SK-N-SH treated with all-trans-retinoic acid at 6 μM for 48 hours (cell line): Measurements from ENCODE around the gene DISP3.

Source experiments
- ATAC-seq: fragments of 200-7000 bp; cut with Tn5 transposase; 3 replicates; pipeline ENCODE4 v1.9.1; 2020; ENCODE audit warnings: mild to moderate bottlenecking, moderate library complexity
- ARNTL ChIP-seq: fragments of 450-650 bp; formaldehyde crosslinking; IDR thresholded peaks from 2 replicates; pipeline ENCODE4 v1.5.0; 2020; ENCODE audit warnings: low read depth, mild to moderate bottlenecking, moderate library complexity, borderline replicate concordance
- BACH2 ChIP-seq: fragments of 250-450 bp; sonication (Bioruptor Pico); IDR thresholded peaks from 2 replicates; pipeline ENCODE4 v1.9.0; 2021; ENCODE audit warnings: mild to moderate bottlenecking, borderline replicate concordance
- CSDC2 ChIP-seq: fragments of 250-450 bp; sonication (Bioruptor Pico); IDR thresholded peaks from 2 replicates; pipeline ENCODE4 v1.5.0; 2020; ENCODE audit warnings: mild to moderate bottlenecking, moderate library complexity
- ISL1 ChIP-seq: fragments of 250-450 bp; sonication (Bioruptor Pico); IDR thresholded peaks from 2 replicates; pipeline ENCODE4 v2.1.2; 2022; ENCODE audit warnings: mild to moderate bottlenecking, moderate library complexity
- OSR1 ChIP-seq: fragments of 250-450 bp; sonication (Bioruptor Pico); IDR thresholded peaks from 2 replicates; pipeline ENCODE4 v1.8.0; 2022; ENCODE audit warnings: moderate library complexity, mild to moderate bottlenecking, inconsistent platforms
- PPARA ChIP-seq: fragments of 250-450 bp; sonication (Bioruptor Pico); IDR thresholded peaks from 2 replicates; pipeline ENCODE4 v1.5.0; 2020; ENCODE audit warnings: mild to moderate bottlenecking, borderline replicate concordance
- RARB ChIP-seq: fragments of 250-450 bp; sonication (Bioruptor Pico); IDR thresholded peaks from 2 replicates; pipeline ENCODE4 v1.8.0; 2021; ENCODE audit warnings: mild to moderate bottlenecking, moderate library complexity
- TOX ChIP-seq: fragments of 250-450 bp; sonication (Bioruptor Pico); IDR thresholded peaks from 2 replicates; pipeline ENCODE4 v1.8.0; 2021; ENCODE audit warnings: mild to moderate bottlenecking, moderate library complexity, borderline replicate concordance
- ZC3H10 ChIP-seq: fragments of 250-450 bp; sonication (Bioruptor Pico); IDR thresholded peaks from 2 replicates; pipeline ENCODE4 v1.5.1; 2021; ENCODE audit warnings: mild to moderate bottlenecking, moderate library complexity
- ZFP3 ChIP-seq: fragments of 250-450 bp; sonication (Bioruptor Pico); IDR thresholded peaks from 2 replicates; pipeline ENCODE4 v1.5.0; 2020; ENCODE audit warnings: mild to moderate bottlenecking, moderate library complexity
- ZNF565 ChIP-seq: fragments of 450-650 bp; formaldehyde crosslinking; conservative IDR thresholded peaks from 2 replicates; pipeline ENCODE4 v1.5.0; 2020; ENCODE audit warnings: low read depth, mild to moderate bottlenecking, moderate library complexity
- ZNF8 ChIP-seq: fragments of 450-650 bp; formaldehyde crosslinking; IDR thresholded peaks from 2 replicates; pipeline ENCODE4 v1.5.0; 2020; ENCODE audit warnings: mild to moderate bottlenecking, moderate library complexity
- TF ChIP-seq, protein P1 (sequence below): fragments of 250-450 bp; sonication (Bioruptor Pico); IDR thresholded peaks from 2 replicates; pipeline ENCODE4 v1.5.1; 2020; ENCODE audit warnings: low read depth, mild to moderate bottlenecking, moderate library complexity
- TF ChIP-seq, protein P2 (sequence below): fragments of 250-450 bp; sonication (Bioruptor Pico); IDR thresholded peaks from 2 replicates; pipeline ENCODE4 v1.8.0; 2021; ENCODE audit warnings: low read depth, mild to moderate bottlenecking, moderate library complexity, borderline replicate concordance
- TF ChIP-seq, protein P3 (sequence below): fragments of 250-450 bp; sonication (Bioruptor Pico); IDR thresholded peaks from 2 replicates; pipeline ENCODE4 v1.5.0; 2020; ENCODE audit warnings: mild to moderate bottlenecking, moderate library complexity
- TF ChIP-seq, protein P4 (sequence below): fragments of 250-450 bp; sonication (Bioruptor Pico); IDR thresholded peaks from 2 replicates; pipeline ENCODE4 v1.8.0; 2020; ENCODE audit warnings: mild to moderate bottlenecking, moderate library complexity, borderline replicate concordance
- TF ChIP-seq, protein P5 (sequence below): fragments of 250-450 bp; sonication (Bioruptor Pico); IDR thresholded peaks from 2 replicates; pipeline ENCODE4 v1.5.1; 2021; ENCODE audit warnings: mild to moderate bottlenecking, moderate library complexity

Gene DISP3

DNA sequence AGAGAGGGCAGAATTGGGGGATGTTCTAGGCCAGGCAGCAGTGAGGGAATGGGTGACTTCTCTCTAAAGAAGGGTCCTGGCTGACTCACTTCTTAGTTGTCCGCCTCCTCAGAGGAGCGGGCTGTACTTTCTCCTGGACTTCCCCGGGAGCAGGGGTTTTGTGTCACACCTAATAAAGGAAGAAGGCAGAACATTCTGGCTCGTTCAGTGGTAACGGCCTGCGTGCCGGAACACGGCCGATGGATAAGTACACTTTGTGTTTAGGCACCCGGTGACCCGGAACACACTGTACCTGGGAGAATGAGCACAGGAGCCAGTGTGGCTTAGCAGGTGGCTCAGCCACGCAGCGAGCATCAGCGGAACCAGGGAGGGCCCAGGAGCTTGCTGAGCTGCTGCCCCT, 90.6 kb downstream of the DISP3 start:
- TF ChIP-seq ZNF565 (CRISPR knock-in tag) (no peak), ISL1 (no peak), ZFP3 (no peak), ZC3H10 (CRISPR knock-in tag) (no peak), TOX (CRISPR knock-in tag) (no peak)
- ATAC-seq: no peak

DNA sequence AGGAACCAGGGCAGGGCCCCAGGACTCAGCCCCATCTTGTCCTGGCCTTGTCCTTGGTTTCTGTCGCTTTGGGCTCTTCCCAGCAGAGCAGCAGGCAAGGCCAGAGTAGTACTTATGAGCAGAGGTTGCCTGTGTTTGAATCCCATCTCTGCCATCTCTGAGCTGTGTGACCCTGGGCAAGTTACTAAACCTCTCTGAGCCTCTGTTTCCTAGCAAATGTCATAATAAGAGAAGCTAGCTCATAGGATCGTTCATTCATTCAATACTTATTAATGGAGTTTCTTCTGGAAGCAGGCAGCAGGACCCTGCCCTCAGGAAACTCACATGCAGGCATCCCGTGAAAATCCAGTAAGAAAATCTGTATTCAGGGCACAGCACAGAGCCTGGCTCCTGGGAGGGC, 91.0 kb downstream of the DISP3 start:
- no peak for ATAC-seq
- TF ChIP-seq ZNF8 (CRISPR knock-in tag) (no peak), ZNF565 (CRISPR knock-in tag) (no peak), TOX (CRISPR knock-in tag) (no peak), OSR1 (no peak), ISL1 (no peak), CSDC2 (CRISPR knock-in tag) (no peak), ARNTL (CRISPR knock-in tag) (no peak), PPARA (CRISPR knock-in tag) (no peak), BACH2 (CRISPR knock-in tag) (no peak), RARB (CRISPR knock-in tag) (no peak)
- TF ChIP-seq, protein P1, sequence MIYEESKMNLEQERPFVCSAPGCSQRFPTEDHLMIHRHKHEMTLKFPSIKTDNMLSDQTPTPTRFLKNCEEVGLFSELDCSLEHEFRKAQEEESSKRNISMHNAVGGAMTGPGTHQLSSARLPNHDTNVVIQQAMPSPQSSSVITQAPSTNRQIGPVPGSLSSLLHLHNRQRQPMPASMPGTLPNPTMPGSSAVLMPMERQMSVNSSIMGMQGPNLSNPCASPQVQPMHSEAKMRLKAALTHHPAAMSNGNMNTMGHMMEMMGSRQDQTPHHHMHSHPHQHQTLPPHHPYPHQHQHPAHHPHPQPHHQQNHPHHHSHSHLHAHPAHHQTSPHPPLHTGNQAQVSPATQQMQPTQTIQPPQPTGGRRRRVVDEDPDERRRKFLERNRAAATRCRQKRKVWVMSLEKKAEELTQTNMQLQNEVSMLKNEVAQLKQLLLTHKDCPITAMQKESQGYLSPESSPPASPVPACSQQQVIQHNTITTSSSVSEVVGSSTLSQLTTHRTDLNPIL (CRISPR knock-in tag): no peak
- TF ChIP-seq, protein P2, sequence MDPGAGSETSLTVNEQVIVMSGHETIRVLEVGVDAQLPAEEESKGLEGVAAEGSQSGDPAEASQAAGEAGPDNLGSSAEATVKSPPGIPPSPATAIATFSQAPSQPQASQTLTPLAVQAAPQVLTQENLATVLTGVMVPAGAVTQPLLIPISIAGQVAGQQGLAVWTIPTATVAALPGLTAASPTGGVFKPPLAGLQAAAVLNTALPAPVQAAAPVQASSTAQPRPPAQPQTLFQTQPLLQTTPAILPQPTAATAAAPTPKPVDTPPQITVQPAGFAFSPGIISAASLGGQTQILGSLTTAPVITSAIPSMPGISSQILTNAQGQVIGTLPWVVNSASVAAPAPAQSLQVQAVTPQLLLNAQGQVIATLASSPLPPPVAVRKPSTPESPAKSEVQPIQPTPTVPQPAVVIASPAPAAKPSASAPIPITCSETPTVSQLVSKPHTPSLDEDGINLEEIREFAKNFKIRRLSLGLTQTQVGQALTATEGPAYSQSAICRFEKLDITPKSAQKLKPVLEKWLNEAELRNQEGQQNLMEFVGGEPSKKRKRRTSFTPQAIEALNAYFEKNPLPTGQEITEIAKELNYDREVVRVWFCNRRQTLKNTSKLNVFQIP (CRISPR knock-in tag): no peak
- TF ChIP-seq, protein P3, sequence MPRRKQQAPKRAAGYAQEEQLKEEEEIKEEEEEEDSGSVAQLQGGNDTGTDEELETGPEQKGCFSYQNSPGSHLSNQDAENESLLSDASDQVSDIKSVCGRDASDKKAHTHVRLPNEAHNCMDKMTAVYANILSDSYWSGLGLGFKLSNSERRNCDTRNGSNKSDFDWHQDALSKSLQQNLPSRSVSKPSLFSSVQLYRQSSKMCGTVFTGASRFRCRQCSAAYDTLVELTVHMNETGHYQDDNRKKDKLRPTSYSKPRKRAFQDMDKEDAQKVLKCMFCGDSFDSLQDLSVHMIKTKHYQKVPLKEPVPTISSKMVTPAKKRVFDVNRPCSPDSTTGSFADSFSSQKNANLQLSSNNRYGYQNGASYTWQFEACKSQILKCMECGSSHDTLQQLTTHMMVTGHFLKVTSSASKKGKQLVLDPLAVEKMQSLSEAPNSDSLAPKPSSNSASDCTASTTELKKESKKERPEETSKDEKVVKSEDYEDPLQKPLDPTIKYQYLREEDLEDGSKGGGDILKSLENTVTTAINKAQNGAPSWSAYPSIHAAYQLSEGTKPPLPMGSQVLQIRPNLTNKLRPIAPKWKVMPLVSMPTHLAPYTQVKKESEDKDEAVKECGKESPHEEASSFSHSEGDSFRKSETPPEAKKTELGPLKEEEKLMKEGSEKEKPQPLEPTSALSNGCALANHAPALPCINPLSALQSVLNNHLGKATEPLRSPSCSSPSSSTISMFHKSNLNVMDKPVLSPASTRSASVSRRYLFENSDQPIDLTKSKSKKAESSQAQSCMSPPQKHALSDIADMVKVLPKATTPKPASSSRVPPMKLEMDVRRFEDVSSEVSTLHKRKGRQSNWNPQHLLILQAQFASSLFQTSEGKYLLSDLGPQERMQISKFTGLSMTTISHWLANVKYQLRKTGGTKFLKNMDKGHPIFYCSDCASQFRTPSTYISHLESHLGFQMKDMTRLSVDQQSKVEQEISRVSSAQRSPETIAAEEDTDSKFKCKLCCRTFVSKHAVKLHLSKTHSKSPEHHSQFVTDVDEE (CRISPR knock-in tag): no peak
- TF ChIP-seq, protein P4, sequence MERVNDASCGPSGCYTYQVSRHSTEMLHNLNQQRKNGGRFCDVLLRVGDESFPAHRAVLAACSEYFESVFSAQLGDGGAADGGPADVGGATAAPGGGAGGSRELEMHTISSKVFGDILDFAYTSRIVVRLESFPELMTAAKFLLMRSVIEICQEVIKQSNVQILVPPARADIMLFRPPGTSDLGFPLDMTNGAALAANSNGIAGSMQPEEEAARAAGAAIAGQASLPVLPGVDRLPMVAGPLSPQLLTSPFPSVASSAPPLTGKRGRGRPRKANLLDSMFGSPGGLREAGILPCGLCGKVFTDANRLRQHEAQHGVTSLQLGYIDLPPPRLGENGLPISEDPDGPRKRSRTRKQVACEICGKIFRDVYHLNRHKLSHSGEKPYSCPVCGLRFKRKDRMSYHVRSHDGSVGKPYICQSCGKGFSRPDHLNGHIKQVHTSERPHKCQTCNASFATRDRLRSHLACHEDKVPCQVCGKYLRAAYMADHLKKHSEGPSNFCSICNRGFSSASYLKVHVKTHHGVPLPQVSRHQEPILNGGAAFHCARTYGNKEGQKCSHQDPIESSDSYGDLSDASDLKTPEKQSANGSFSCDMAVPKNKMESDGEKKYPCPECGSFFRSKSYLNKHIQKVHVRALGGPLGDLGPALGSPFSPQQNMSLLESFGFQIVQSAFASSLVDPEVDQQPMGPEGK (CRISPR knock-in tag): no peak
- TF ChIP-seq, protein P5, sequence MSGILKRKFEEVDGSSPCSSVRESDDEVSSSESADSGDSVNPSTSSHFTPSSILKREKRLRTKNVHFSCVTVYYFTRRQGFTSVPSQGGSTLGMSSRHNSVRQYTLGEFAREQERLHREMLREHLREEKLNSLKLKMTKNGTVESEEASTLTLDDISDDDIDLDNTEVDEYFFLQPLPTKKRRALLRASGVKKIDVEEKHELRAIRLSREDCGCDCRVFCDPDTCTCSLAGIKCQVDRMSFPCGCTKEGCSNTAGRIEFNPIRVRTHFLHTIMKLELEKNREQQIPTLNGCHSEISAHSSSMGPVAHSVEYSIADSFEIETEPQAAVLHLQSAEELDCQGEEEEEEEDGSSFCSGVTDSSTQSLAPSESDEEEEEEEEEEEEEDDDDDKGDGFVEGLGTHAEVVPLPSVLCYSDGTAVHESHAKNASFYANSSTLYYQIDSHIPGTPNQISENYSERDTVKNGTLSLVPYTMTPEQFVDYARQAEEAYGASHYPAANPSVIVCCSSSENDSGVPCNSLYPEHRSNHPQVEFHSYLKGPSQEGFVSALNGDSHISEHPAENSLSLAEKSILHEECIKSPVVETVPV: no peak

DNA sequence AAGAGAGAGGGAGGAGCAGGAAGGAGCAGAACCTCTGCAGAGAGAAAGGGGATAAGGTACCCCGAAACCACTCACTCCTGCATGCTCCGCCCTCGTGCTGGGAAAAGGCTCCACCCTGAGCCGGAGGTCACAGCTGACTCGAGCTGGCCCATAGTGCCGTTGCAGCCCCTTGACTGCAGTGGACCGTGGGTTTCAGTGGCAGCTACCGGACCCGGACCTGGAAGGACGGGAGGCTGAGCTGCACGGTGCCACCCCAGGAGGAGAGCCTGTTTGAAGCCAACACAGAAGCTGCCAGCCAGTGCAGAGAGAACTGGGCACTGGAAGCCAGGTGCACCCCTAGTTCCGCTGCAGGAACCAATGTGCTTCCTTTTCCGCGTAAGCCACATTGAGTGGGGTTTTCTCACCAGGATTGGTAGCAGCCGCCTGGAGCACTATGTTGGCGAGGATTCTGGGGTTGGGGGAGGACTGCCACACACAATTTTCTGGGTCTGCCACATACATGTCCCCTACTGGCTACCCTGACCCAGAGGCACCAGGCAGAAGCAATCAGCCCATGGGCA, 91.9 kb downstream of the DISP3 start:
- ATAC-seq: no peak
- TF ChIP-seq, protein P2 (CRISPR knock-in tag): no peak
